Measurements from ENCODE around the gene DISP3. TPM values are rescaled to one million over a fixed set of nuclear protein-coding genes. Genes with fewer than 3 reads are reported as not detected.

Gene DISP3
- total and polyA plus RNA-seq, 2 experiments from 2014 or later: not detected

DNA sequence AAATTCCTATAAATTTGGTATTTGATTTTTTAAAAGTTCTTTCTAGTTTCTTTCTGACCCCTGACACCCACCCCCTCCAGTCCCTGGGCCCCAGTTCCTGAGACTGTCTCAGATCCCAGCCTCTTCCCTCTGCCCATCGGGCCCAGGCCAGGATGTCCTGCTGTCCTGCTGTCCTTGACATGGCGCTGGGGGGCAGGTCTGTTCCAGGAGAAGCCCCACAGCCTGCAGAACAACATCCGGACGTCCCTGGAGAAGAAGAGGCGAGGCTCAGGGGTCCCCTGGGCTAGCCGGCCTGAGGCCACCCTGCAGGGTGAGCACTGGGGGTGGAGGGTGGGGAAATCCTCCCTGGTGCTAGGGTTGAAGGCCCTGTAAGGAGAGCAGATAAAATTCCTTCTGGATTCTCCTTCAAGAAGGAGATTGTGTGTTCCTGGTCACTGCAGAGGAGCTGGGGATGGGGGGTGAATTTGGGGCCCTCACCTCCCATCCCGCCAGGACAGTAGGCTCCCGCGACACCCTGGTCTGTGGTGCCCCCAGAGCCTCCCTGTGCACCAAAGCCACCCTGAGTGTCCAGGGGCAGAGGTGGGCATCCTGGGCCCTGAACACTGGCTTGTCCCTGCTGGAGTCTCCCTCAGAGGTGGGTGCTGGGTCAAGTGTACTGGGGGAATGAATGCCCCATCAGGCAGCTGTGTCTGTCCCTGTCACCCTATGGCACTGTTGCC lies 45.0 kb downstream of the DISP3 start:
- Histone ChIP-seq H3K4me1 (ENCODE audit: insufficient read depth) (no peaks in the 10 kb centered on the region), H3F3A (ENCODE audit: insufficient read depth) (no peaks in the 10 kb centered on the region), H3K4me3 (no peak overlapping the region), H3K27ac (no peak overlapping the region), H2AFZ (no peak overlapping the region), H4K20me1 (ENCODE audit: insufficient read depth) (no peaks in the 10 kb centered on the region), H3K9me3 (ENCODE audit: low read depth) (no peaks in the 10 kb centered on the region), H3K9me2 (ENCODE audit: insufficient read depth) (no peaks in the 10 kb centered on the region), H3K9ac (no peak overlapping the region), H3K36me3 (ENCODE audit: low read depth) (no peaks in the 10 kb centered on the region), H3K27me3 (replicated peaks; ENCODE audit: insufficient read depth) (no peaks in the 10 kb centered on the region), H3K4me2 (ENCODE audit: unreplicated experiment) (no peak overlapping the region), H3K79me2 (ENCODE audit: insufficient read depth) (no peaks in the 10 kb centered on the region)
- in situ Hi-C loops (cut with MboI): no loop called here
- no peak for TF ChIP-seq EZH2phosphoT487 (IDR thresholded peaks at IDR 0.05; ENCODE audit: insufficient read depth, low read depth)
- no peak for TF ChIP-seq EZH2 (IDR thresholded peaks at IDR 0.05; ENCODE audit: insufficient read depth, poor library complexity, severe bottlenecking)
- no peak for DNase-seq
- 42 to 44% methylated on average over 9 of the region's 9 CpGs for WGBS, 2 experiments (ENCODE audit: low coverage in 1 of 2, low lambda C conversion rate in 2 of 2, missing lambda C conversion rate in 2 of 2)

DNA sequence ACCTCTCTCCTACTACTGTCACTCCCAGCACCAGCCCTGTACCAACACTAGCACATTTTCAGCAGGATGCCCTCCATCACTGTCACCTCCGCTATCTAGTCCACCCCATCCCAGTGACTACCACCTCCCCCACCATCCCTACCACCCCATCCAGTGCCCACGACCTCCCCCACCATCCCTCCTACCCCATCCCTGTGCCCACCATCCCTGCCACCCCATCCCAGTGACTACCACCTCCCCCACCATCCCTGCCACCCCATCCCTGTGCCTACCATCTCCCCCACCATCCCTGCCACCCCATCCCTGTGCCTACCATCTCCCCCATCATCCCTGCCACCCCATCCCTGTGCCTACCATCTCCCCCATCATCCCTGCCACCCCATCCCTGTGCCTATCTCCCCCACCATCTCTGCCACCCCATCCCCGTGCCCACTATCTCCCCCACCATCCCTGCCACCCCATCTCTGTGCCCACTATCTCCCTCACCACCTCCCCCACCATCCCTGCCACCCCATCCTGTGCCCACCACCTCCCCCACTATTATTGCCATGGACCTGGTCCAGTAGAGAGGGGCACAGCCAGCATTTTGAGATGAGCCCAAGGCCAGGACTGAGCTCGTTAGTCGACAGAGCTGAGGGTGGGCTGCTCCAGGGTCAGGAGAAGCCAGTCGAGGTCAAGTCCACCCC lies 45.7 kb downstream of the DISP3 start:
- no peak overlapping the region for H3K27ac ChIP-seq
- no peak overlapping the region for H3K4me2 ChIP-seq (ENCODE audit: unreplicated experiment)
- no peaks in the 10 kb centered on the region for H3K9me2 ChIP-seq (ENCODE audit: insufficient read depth)
- TF ChIP-seq EZH2phosphoT487 (IDR thresholded peaks at IDR 0.05; ENCODE audit: insufficient read depth, low read depth): no peak
- TF ChIP-seq EZH2 (IDR thresholded peaks at IDR 0.05; ENCODE audit: insufficient read depth, poor library complexity, severe bottlenecking): no peak
- no peaks in the 10 kb centered on the region for H4K20me1 ChIP-seq (ENCODE audit: insufficient read depth)
- no peak overlapping the region for H3K9ac ChIP-seq
- no peaks in the 10 kb centered on the region for H3K27me3 ChIP-seq (replicated peaks; ENCODE audit: insufficient read depth)
- no peaks in the 10 kb centered on the region for H3K4me1 ChIP-seq (ENCODE audit: insufficient read depth)
- WGBS, 2 experiments (ENCODE audit: low coverage in 1 of 2, low lambda C conversion rate in 2 of 2, missing lambda C conversion rate in 2 of 2): 34 to 41% methylated on average over 4 to 6 of the region's 6 CpGs
- DNase-seq: no peak
- H3K9me3 ChIP-seq (ENCODE audit: low read depth): no peaks in the 10 kb centered on the region
- in situ Hi-C loops (cut with MboI): no loop called here
- H3K79me2 ChIP-seq (ENCODE audit: insufficient read depth): no peaks in the 10 kb centered on the region
- no peak overlapping the region for H2AFZ ChIP-seq
- no peaks in the 10 kb centered on the region for H3K36me3 ChIP-seq (ENCODE audit: low read depth)
- H3F3A ChIP-seq (ENCODE audit: insufficient read depth): no peaks in the 10 kb centered on the region
- no peak overlapping the region for H3K4me3 ChIP-seq

DNA sequence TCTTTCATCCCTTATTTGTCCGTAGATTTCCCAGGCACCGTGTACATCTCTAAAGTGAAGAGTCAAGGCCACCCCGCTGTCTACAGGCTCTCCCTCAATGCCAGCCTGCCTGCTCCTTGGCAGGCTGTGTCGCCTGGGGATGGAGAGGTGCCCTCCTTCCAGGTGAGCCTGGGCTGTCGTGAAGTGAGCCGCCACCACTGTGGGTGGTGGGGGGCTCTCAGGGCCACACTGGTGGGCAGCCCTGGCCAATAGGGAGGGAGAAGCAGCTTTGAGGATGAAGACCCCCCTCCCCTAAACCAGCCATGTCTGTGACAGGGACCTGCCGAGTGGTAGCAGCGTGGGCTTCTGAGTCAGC lies 46.2 kb downstream of the DISP3 start:
- DNase-seq: no peak

DNA sequence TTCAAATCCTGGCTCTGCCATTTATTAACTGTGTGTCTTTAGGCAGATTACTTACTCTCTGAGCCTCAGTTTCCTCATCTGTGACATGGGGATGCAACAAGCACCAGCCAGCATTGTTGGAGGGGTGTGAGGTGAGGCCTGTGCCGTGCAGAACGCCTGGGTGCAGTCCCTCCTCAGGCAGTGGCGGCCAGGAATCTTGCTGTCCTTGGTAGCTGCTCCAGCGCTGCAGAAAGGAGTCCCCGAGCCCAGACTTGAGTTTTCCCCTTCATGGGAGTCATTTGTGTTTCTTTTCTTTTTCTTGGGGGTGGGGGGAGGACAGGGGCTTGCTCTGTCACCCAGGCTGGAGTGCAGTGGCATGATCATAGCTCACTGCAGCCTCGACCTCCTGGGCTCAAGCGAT lies 46.6 kb downstream of the DISP3 start:
- WGBS, 2 experiments (ENCODE audit: low coverage in 1 of 2, low lambda C conversion rate in 2 of 2, missing lambda C conversion rate in 2 of 2): 55 to 70% methylated on average over 7 of the region's 7 CpGs
- no peaks in the 10 kb centered on the region for H3K9me2 ChIP-seq (ENCODE audit: insufficient read depth)
- no peak overlapping the region for H2AFZ ChIP-seq
- H4K20me1 ChIP-seq (ENCODE audit: insufficient read depth): no peaks in the 10 kb centered on the region
- no peaks in the 10 kb centered on the region for H3K4me1 ChIP-seq (ENCODE audit: insufficient read depth)
- H3K36me3 ChIP-seq (ENCODE audit: low read depth): no peaks in the 10 kb centered on the region
- no peak for TF ChIP-seq EZH2 (IDR thresholded peaks at IDR 0.05; ENCODE audit: insufficient read depth, poor library complexity, severe bottlenecking)
- TF ChIP-seq EZH2phosphoT487 (IDR thresholded peaks at IDR 0.05; ENCODE audit: insufficient read depth, low read depth): no peak
- H3K27me3 ChIP-seq (replicated peaks; ENCODE audit: insufficient read depth): no peaks in the 10 kb centered on the region
- no peak overlapping the region for H3K9ac ChIP-seq
- DNase-seq: no peak
- in situ Hi-C loops (cut with MboI): no loop called here
- no peak overlapping the region for H3K4me3 ChIP-seq
- H3F3A ChIP-seq (ENCODE audit: insufficient read depth): no peaks in the 10 kb centered on the region
- no peak overlapping the region for H3K27ac ChIP-seq
- no peaks in the 10 kb centered on the region for H3K9me3 ChIP-seq (ENCODE audit: low read depth)
- no peaks in the 10 kb centered on the region for H3K79me2 ChIP-seq (ENCODE audit: insufficient read depth)
- no peak overlapping the region for H3K4me2 ChIP-seq (ENCODE audit: unreplicated experiment)

More for the DNA sequence above, 46.2 kb downstream of the DISP3 start:
- TF ChIP-seq EZH2 (IDR thresholded peaks at IDR 0.05; ENCODE audit: insufficient read depth, poor library complexity, severe bottlenecking) (no peak), EZH2phosphoT487 (IDR thresholded peaks at IDR 0.05; ENCODE audit: insufficient read depth, low read depth) (no peak)
- H3F3A ChIP-seq (ENCODE audit: insufficient read depth): no peaks in the 10 kb centered on the region
- no peak overlapping the region for H3K4me3 ChIP-seq
- H3K27me3 ChIP-seq (replicated peaks; ENCODE audit: insufficient read depth): no peaks in the 10 kb centered on the region
- no peaks in the 10 kb centered on the region for H3K4me1 ChIP-seq (ENCODE audit: insufficient read depth)
- H3K27ac ChIP-seq: no peak overlapping the region
- no peaks in the 10 kb centered on the region for H3K9me2 ChIP-seq (ENCODE audit: insufficient read depth)
- no peaks in the 10 kb centered on the region for H3K79me2 ChIP-seq (ENCODE audit: insufficient read depth)
- no peak overlapping the region for H2AFZ ChIP-seq
- in situ Hi-C loops (cut with MboI): no loop called here
- no peaks in the 10 kb centered on the region for H4K20me1 ChIP-seq (ENCODE audit: insufficient read depth)
- H3K9me3 ChIP-seq (ENCODE audit: low read depth): no peaks in the 10 kb centered on the region
- no peaks in the 10 kb centered on the region for H3K36me3 ChIP-seq (ENCODE audit: low read depth)
- no peak overlapping the region for H3K4me2 ChIP-seq (ENCODE audit: unreplicated experiment)
- H3K9ac ChIP-seq: no peak overlapping the region
- 55 to 57% methylated on average over 8 of the region's 8 CpGs for WGBS, 2 experiments (ENCODE audit: low coverage in 1 of 2, low lambda C conversion rate in 2 of 2, missing lambda C conversion rate in 2 of 2)

Measured in GM23248 (cell line).